Brain microvascular endothelial cell (primary cell): Measurements from ENCODE around the gene VDR.

ENCODE experiments used
- DNase-seq: peaks from one replicate; pipeline ENCODE4 v3.0.0-alpha.2; 2020
- H3K27ac ChIP-seq: fragments of 250-450 bp; sonication (Bioruptor Pico); 2 replicates; pipeline ENCODE4 v1.5.1; 2020; ENCODE audit warnings: mild to moderate bottlenecking, moderate library complexity
- H3K27me3 ChIP-seq: fragments of 250-450 bp; sonication (Bioruptor Pico); replicated peaks from 2 replicates; pipeline ENCODE4 v1.5.1; 2020; ENCODE audit warnings: mild to moderate bottlenecking
- H3K36me3 ChIP-seq: fragments of 250-450 bp; sonication (Bioruptor Pico); replicated peaks from 2 replicates; pipeline ENCODE4 v1.5.1; 2020; ENCODE audit warnings: mild to moderate bottlenecking
- H3K4me3 ChIP-seq: 2 replicates; pipeline ENCODE4 v1.5.1; 2011; ENCODE audit warnings: low read depth, mild to moderate bottlenecking, control low read depth, low read length, moderate library complexity
- in situ Hi-C: cut with HindIII; loops from 2 replicates; pipeline ENCODE4 v1.10.0; 2017; ENCODE audit warnings: low sequenced_read_pairs, low pct_ligation_motif_present
- TF ChIP-seq, protein P1 (sequence below): IDR thresholded peaks from 2 replicates; pipeline ENCODE4 v1.5.1; 2011; ENCODE audit warnings: low read depth, mild to moderate bottlenecking, moderate library complexity, low read length, control low read depth, inconsistent platforms; ENCODE audit errors: missing control alignments

The VDR gene

DNA sequence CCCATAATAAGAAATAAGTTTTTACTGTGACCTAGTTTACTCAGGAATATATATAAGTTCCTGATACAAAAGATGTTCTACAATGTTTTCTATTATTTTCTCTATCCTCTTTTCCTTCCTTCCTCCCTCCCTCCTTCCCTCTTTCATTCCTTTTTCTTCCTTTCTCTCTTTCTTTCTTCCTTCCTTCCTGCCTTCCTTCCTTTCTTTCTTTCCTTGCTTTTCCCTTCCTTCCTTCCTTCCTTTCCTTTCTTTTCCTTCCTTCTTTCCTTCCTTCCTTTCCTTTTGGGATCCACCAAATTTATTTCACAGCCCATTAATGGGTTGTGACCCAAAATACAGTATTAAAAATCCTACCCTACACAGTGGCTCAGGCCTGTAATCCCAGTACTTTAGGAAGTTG is 3.9 kb upstream of the VDR start:
- TF ChIP-seq, protein P1, sequence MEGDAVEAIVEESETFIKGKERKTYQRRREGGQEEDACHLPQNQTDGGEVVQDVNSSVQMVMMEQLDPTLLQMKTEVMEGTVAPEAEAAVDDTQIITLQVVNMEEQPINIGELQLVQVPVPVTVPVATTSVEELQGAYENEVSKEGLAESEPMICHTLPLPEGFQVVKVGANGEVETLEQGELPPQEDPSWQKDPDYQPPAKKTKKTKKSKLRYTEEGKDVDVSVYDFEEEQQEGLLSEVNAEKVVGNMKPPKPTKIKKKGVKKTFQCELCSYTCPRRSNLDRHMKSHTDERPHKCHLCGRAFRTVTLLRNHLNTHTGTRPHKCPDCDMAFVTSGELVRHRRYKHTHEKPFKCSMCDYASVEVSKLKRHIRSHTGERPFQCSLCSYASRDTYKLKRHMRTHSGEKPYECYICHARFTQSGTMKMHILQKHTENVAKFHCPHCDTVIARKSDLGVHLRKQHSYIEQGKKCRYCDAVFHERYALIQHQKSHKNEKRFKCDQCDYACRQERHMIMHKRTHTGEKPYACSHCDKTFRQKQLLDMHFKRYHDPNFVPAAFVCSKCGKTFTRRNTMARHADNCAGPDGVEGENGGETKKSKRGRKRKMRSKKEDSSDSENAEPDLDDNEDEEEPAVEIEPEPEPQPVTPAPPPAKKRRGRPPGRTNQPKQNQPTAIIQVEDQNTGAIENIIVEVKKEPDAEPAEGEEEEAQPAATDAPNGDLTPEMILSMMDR = no peak
- Histone ChIP-seq H3K4me3 (no peak overlapping the region), H3K27ac (no peak overlapping the region), H3K36me3 (no peaks in the 10 kb centered on the region), H3K27me3 (peaks cover 6% of the 10 kb centered on the region)
- in situ Hi-C loops = no loop called here
- DNase-seq = no peak

DNA sequence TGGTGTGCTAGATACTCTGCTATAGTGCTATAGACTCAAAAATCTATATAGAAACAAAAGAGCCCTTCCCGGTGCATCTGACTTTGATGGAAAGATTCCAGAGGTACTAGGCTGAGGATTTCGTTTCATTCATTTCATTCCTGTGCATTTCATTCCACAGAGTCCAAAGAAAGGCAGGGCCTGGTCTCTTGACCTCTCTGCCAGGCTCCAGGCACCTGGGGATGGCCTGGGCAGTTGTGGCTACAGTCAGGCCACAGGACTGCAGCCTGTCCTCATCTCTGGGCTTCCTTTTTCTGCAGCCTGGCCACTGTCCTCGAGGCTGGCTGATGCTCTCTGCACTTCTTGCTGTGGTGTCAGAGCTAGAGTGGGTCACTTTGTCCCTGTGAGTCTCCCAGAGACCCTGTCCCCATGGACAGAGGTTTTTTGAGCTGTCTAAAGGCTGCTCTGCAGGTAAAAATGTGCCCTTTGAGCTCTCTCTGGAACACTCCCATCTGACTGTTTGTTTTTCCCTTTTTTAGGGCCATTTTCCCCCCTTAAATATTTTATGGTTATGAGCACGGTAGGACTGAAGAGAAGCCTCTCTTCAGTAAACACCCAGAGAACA is 3.2 kb upstream of the VDR start:
- TF ChIP-seq, protein P1 = no peak
- no peak overlapping the region for H3K27ac ChIP-seq
- no peak for DNase-seq
- in situ Hi-C loops = no loop called here
- H3K4me3 ChIP-seq = no peak overlapping the region
- peaks cover 6% of the 10 kb centered on the region for H3K27me3 ChIP-seq
- no peaks in the 10 kb centered on the region for H3K36me3 ChIP-seq

DNA sequence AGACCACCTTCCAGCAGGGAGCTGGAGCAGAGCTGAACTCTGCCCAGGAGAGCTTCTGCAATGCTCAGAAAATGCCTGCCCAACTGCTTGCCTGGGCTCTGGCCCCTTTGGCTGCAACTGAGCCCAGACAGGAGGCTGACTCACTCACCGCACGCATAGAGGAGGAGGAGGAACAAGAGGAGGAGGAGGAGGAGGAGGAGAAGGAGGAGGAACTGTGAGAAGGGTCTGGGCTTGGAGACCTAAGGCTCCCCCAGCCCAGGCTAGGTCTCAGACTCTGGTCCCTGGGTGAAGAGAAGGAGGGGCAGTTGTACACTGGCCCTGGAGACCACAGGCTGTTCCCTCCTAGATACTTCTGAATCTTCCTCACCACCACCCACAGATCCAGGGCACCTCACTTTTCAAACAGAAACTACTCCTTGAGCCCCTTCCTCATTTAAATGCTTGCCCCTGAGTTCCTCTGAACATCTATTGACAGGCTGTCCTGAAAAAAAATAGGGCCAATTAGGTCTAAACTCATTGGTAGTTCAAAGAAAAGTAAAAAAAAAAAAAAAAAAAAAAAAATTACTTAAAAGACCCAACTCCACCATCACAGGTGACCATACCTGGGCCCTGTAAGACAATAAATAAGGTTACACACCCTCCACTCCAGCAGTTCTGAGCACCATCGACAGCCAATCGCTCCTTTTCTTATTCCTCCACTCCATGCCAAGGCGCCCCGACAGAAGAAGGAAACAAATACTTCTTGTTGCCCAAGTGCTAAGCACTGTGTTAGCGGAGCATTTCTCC is 674 bp downstream of the VDR start:
- DNase-seq = peak; percentile 70
- TF ChIP-seq, protein P1 = no peak
- peak overlapping the region; percentile 82 for H3K4me3 ChIP-seq
- no peaks in the 10 kb centered on the region for H3K36me3 ChIP-seq
- H3K27ac ChIP-seq = peak overlapping the region; percentile 19
- peaks cover 6% of the 10 kb centered on the region for H3K27me3 ChIP-seq
- in situ Hi-C loops = no loop called here

DNA sequence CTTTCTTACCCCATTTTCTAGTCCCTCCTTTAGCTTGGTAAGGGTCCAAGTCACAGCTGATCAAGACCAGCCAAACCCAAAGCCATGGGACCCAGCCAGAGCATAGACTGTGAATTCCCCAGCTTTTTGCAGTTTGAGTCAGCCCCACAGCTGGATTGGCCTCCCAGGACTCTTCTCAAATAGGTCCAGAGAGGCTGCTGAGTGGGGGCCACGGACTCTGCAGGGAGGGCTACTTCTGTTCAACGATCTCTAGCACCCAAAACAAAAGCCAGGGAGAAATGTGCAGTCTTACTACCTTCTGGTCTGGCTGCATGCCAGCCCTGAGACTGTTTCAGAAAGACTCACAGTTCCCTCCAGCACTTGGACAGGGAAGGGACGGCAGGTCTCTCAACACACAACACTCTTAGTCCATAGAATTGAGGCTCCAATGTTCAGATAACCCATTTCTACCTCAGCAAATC is 1.6 kb downstream of the VDR start:
- peaks cover 6% of the 10 kb centered on the region for H3K27me3 ChIP-seq
- in situ Hi-C loops = no loop called here
- H3K36me3 ChIP-seq = no peaks in the 10 kb centered on the region
- peak overlapping the region; percentile 19 for H3K27ac ChIP-seq
- peak; percentile 38 for DNase-seq
- H3K4me3 ChIP-seq = peak overlapping the region; percentile 82
- TF ChIP-seq, protein P1 = no peak

DNA sequence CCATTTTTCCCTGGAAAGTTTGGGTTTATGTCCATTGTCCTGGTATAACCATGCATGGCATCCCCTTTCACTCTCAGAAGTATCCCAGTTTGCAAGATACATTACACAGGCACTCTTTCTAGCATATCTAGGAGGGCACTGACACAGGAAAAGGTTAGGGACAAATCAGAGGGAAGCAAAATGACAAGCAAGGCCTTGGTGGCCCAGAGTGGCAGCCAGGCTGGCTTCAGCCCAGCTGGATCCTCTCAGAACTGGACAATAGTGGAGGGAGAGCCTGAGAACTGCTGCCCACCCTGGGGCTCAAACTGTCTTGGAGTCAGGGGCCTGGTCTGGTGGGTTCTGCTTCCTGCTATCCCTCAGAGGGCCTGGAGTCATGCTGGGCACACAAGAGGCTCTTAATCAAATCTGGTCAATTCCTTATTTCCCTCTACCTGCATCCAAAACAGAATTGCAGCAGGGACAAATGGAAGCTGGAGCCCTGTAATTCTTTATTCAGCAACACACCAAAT is 2.6 kb downstream of the VDR start:
- Histone ChIP-seq H3K27ac (no peak overlapping the region), H3K4me3 (no peak overlapping the region), H3K27me3 (peaks cover 6% of the 10 kb centered on the region), H3K36me3 (no peaks in the 10 kb centered on the region)
- in situ Hi-C loops = no loop called here
- no peak for DNase-seq
- TF ChIP-seq, protein P1 = no peak
